Endothelial cell of umbilical vein (primary cell): ENCODE measurements around the gene GSG1L. TPM values are rescaled to one million over a fixed set of nuclear protein-coding genes. Genes with fewer than 3 reads are reported as not detected.

Experiments used
- BruUV-seq: library from RNA; stranded (reverse); fragments of 400-500 nt; replicated peaks from 2 replicates; lab custom pipeline; 2021; lab: Mats Ljungman, UMichigan
- CTCF ChIA-PET: fragments of 300-600, 350-600 bp; sonication (Branson Sonifier 250); formaldehyde crosslinking; loops from one replicate; lab custom pipeline; 2021; ENCODE audit warnings: antibody characterized with exemption, inconsistent platforms; lab: Charles Lee
- POLR2A ChIA-PET: fragments of 300-600, 350-600 bp; sonication (Branson Sonifier 250); formaldehyde crosslinking; loops from one replicate; lab custom pipeline; 2021; ENCODE audit warnings: antibody characterized with exemption, inconsistent platforms; lab: Charles Lee
- DNase-seq: peaks from one replicate; pipeline ENCODE4 v3.0.0-alpha.2; 2011; ENCODE audit warnings: low read depth, low spot score
- FAIRE-seq: peaks from 2 replicates; lab custom pipeline; 2011; peaks lifted over from hg19 to GRCh38; lab: Jason Lieb, UNC
- H2AFZ ChIP-seq: 2 replicates; pipeline ENCODE4 v1.6.0; 2012; ENCODE audit warnings: low read depth, low read length, control low read depth, inconsistent platforms
- H3K27ac ChIP-seq: 2 replicates; pipeline ENCODE4 v1.5.1; 2011; ENCODE audit warnings: low read depth, mild to moderate bottlenecking, control low read depth, low read length, moderate library complexity; ENCODE audit not compliant: insufficient read depth
- H3K27me3 ChIP-seq, 2 experiments: 2 replicates each; pipeline versions ENCODE4 v1.6.0 to v1.6.1; 2011; ENCODE audit warnings: low read length in 2 of 2, mixed read lengths in 1 of 2; ENCODE audit not compliant: control insufficient read depth in 2 of 2, insufficient read depth in 2 of 2
- H3K36me3 ChIP-seq, 2 experiments: 2 replicates in 1 of 2; 3 replicates in 1 of 2; pipeline ENCODE4 v1.5.1; 2011; ENCODE audit warnings: low read length in 2 of 2, mild to moderate bottlenecking in 1 of 2, moderate library complexity in 1 of 2; ENCODE audit not compliant: control insufficient read depth in 2 of 2, insufficient read depth in 2 of 2; ENCODE audit errors: extremely low read depth in 1 of 2
- H3K4me1 ChIP-seq: 3 replicates; pipeline ENCODE4 v1.5.1; 2011; ENCODE audit warnings: mild to moderate bottlenecking, low read length; ENCODE audit not compliant: control insufficient read depth, insufficient read depth; ENCODE audit errors: extremely low read depth
- H3K4me2 ChIP-seq: 2 replicates; pipeline ENCODE4 v1.6.1; 2011; ENCODE audit warnings: low read length, control low read depth, mixed read lengths; ENCODE audit not compliant: insufficient read depth
- H3K4me3 ChIP-seq, 3 experiments: fragments of 200-600 bp in 1 of 3; sonication (generic), shearing (Covaris generic) in 1 of 3; replicated peaks in 1 of 3; 2 replicates each; pipeline ENCODE4 v1.5.1; 2011 to 2016; ENCODE audit warnings: control low read depth in 3 of 3, low read length in 3 of 3, mild to moderate bottlenecking in 2 of 3, inconsistent platforms in 1 of 3, low read depth in 1 of 3, moderate library complexity in 1 of 3; ENCODE audit not compliant: insufficient read depth in 1 of 3
- H3K79me2 ChIP-seq: 2 replicates; pipeline ENCODE4 v1.6.0; 2012; ENCODE audit warnings: low read length, inconsistent platforms; ENCODE audit not compliant: control insufficient read depth, insufficient read depth
- H3K9ac ChIP-seq: replicated peaks from 2 replicates; pipeline ENCODE3; 2011; ENCODE audit warnings: low read length, control low read depth; ENCODE audit not compliant: insufficient read depth; ENCODE audit errors: extremely low read depth
- H3K9me1 ChIP-seq: replicated peaks from 3 replicates; pipeline ENCODE4 v1.6.0; 2011; ENCODE audit warnings: mild to moderate bottlenecking, low read length; ENCODE audit not compliant: control insufficient read depth, insufficient read depth; ENCODE audit errors: extremely low read depth
- H3K9me3 ChIP-seq: replicated peaks from 2 replicates; pipeline ENCODE4 v1.5.1; 2012; ENCODE audit warnings: low read length, inconsistent platforms; ENCODE audit not compliant: control insufficient read depth, insufficient read depth
- H4K20me1 ChIP-seq: replicated peaks from 2 replicates; pipeline ENCODE3; 2011; ENCODE audit warnings: mild to moderate bottlenecking, low read length; ENCODE audit not compliant: control insufficient read depth, insufficient read depth; ENCODE audit errors: extremely low read depth
- EZH2 ChIP-seq: IDR thresholded peaks from 2 replicates; pipeline ENCODE4 v1.6.1; 2012; ENCODE audit warnings: borderline replicate concordance, low read depth, mild to moderate bottlenecking, moderate library complexity, low read length, inconsistent platforms; ENCODE audit not compliant: severe bottlenecking
- FOS ChIP-seq: IDR thresholded peaks from 2 replicates; pipeline ENCODE4 v1.6.1; 2011; ENCODE audit warnings: mild to moderate bottlenecking, low read length, moderate library complexity, borderline replicate concordance; ENCODE audit not compliant: insufficient read depth
- GATA2 ChIP-seq: IDR thresholded peaks from 2 replicates; pipeline ENCODE4 v1.7.0; 2011; ENCODE audit warnings: low read depth, mild to moderate bottlenecking, moderate library complexity, mixed read lengths, low read length; ENCODE audit not compliant: insufficient read length, insufficient read depth
- JUN ChIP-seq: IDR thresholded peaks from 2 replicates; pipeline ENCODE4 v1.6.1; 2011; ENCODE audit warnings: borderline replicate concordance, low read depth; ENCODE audit not compliant: insufficient read length, insufficient read depth
- MYC ChIP-seq: IDR thresholded peaks from one replicate; pipeline ENCODE4 v1.6.1; 2011; ENCODE audit warnings: mild to moderate bottlenecking, low read depth, low read length
- POLR2A ChIP-seq: IDR thresholded peaks from 2 replicates; pipeline ENCODE4 v1.6.1; 2012; ENCODE audit warnings: low read depth, mild to moderate bottlenecking, control low read depth, low read length
- POLR2AphosphoS5 ChIP-seq: IDR thresholded peaks from 2 replicates; pipeline ENCODE4 v1.6.1; 2012; ENCODE audit warnings: low read depth, mild to moderate bottlenecking, control low read depth, low read length, moderate library complexity; ENCODE audit not compliant: insufficient read depth
- dilution Hi-C: fragments of 300-500 bp; cut with MboI; formaldehyde crosslinking; loops from one replicate; pipeline ENCODE4 v1.15.0; 2019; ENCODE audit warnings: low sequenced_read_pairs; ENCODE audit not compliant: extremely low pct_ligation_motif_present
- intact Hi-C: fragments of 100-400 bp; cut with micrococcal nuclease; formaldehyde crosslinking; loops from one replicate; pipeline ENCODE4 v1.10.0; 2022
- polyA plus RNA-seq, 4 experiments: library from polyadenylated mRNA; depleted of rRNA in 3 of 4; stranded (reverse) in 3 of 4; unstranded in 1 of 4; fragments of >200 nt; gene quantifications; 2 replicates each; pipeline versions ENCODE4 v1.2.1 to v1.2.3, GENCODE V29; 2011 to 2012; ENCODE audit warnings: missing spikeins in 1 of 4
- total RNA-seq: library from RNA; stranded (reverse); gene quantifications from 2 replicates; pipeline ENCODE4 v1.2.3, GENCODE V29; 2021
- TF ChIP-seq, protein P1 (sequence below): IDR thresholded peaks from 2 replicates; pipeline ENCODE4 v1.6.1; 2011; ENCODE audit not compliant: insufficient read depth, insufficient read length
- TF ChIP-seq, protein P2 (sequence below), 2 donors: IDR thresholded peaks; 1 replicate in 1 of 2; 2 replicates in 1 of 2; pipeline ENCODE4 v1.5.1; 2011; ENCODE audit warnings: low read length in 2 of 2, mild to moderate bottlenecking in 2 of 2, moderate library complexity in 2 of 2, control low read depth in 1 of 2, inconsistent platforms in 1 of 2, low read depth in 1 of 2; ENCODE audit not compliant: insufficient read depth in 1 of 2; ENCODE audit errors: extremely low read depth in 1 of 2

GSG1L gene
- total and polyA plus RNA-seq, 2 donors (not counting 3 experiments of a cell fraction or from before 2014, with no cell fraction given), result 0.06 TPM; not detected in 1

DNA sequence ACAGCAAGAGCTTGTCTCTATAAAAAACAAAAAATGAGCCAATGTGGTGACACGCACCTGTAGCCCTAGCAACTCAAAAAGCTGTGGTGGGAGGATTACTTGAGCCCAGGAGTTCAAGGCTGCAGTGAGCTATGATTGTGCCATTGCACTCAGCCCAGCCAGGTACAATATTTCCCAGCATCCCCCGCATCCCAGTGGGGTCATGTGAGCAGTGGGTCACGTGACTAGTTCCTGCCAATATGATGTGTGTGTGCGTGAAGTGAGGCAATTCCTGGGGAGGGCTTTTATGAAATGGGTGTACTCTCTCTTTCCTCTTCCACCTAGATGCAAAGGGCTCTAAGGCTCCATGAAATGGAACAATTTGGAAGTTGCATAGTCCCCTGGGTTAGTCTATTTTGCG, 81.3 kb downstream of the GSG1L start:
- no peak overlapping the region for H2AFZ ChIP-seq
- no TSS peak for BruUV-seq
- FAIRE-seq, result no peak
- ChIA-PET CTCF (interaction anchor here (1.9 kb wide), 1 partner anchor 10 kb away, joined by 8 read pairs; no protein-coding TSS in a partner anchor), POLR2A (no interaction called here)
- no peak overlapping the region for H3K27ac ChIP-seq
- dilution Hi-C loops, result no loop called here
- no peaks in the 10 kb centered on the region for H3K79me2 ChIP-seq
- no peaks in the 10 kb centered on the region for H3K9me3 ChIP-seq
- H3K9me1 ChIP-seq, result no peaks in the 10 kb centered on the region
- H3K36me3 ChIP-seq, result no peaks in the 10 kb centered on the region
- no peaks in the 10 kb centered on the region for H3K4me1 ChIP-seq
- no peak for DNase-seq
- no peak for TF ChIP-seq EZH2
- TF ChIP-seq, protein P1, sequence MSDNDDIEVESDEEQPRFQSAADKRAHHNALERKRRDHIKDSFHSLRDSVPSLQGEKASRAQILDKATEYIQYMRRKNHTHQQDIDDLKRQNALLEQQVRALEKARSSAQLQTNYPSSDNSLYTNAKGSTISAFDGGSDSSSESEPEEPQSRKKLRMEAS, result no peak
- no peak for TF ChIP-seq GATA2
- TF ChIP-seq, protein P2, sequence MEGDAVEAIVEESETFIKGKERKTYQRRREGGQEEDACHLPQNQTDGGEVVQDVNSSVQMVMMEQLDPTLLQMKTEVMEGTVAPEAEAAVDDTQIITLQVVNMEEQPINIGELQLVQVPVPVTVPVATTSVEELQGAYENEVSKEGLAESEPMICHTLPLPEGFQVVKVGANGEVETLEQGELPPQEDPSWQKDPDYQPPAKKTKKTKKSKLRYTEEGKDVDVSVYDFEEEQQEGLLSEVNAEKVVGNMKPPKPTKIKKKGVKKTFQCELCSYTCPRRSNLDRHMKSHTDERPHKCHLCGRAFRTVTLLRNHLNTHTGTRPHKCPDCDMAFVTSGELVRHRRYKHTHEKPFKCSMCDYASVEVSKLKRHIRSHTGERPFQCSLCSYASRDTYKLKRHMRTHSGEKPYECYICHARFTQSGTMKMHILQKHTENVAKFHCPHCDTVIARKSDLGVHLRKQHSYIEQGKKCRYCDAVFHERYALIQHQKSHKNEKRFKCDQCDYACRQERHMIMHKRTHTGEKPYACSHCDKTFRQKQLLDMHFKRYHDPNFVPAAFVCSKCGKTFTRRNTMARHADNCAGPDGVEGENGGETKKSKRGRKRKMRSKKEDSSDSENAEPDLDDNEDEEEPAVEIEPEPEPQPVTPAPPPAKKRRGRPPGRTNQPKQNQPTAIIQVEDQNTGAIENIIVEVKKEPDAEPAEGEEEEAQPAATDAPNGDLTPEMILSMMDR (IDR thresholded peaks at IDR 0.05; ENCODE audit: extremely low read depth in 1 of 2, insufficient read depth in 1 of 2, low read depth in 1 of 2, low read length in 2 of 2), result no peak
- TF ChIP-seq FOS, result no peak
- TF ChIP-seq MYC, result no peak
- TF ChIP-seq POLR2AphosphoS5, result no peak
- no peak for TF ChIP-seq POLR2A
- no peak for TF ChIP-seq JUN
- no peaks in the 10 kb centered on the region for H3K27me3 ChIP-seq
- H3K4me2 ChIP-seq, result no peak overlapping the region
- no peak overlapping the region for H3K4me3 ChIP-seq
- intact Hi-C loops, result no loop called here
- no peak overlapping the region for H3K9ac ChIP-seq
- no peaks in the 10 kb centered on the region for H4K20me1 ChIP-seq
